ENCODE data around the gene AXIN1. TPM values are rescaled to one million over a fixed set of nuclear protein-coding genes. Genes with fewer than 3 reads are reported as not detected.

Gene AXIN1
- total and polyA plus RNA-seq, 2 donors (not counting 3 experiments of a cell fraction or from before 2014, with no cell fraction given), result 8.3 to 21.9 TPM

DNA sequence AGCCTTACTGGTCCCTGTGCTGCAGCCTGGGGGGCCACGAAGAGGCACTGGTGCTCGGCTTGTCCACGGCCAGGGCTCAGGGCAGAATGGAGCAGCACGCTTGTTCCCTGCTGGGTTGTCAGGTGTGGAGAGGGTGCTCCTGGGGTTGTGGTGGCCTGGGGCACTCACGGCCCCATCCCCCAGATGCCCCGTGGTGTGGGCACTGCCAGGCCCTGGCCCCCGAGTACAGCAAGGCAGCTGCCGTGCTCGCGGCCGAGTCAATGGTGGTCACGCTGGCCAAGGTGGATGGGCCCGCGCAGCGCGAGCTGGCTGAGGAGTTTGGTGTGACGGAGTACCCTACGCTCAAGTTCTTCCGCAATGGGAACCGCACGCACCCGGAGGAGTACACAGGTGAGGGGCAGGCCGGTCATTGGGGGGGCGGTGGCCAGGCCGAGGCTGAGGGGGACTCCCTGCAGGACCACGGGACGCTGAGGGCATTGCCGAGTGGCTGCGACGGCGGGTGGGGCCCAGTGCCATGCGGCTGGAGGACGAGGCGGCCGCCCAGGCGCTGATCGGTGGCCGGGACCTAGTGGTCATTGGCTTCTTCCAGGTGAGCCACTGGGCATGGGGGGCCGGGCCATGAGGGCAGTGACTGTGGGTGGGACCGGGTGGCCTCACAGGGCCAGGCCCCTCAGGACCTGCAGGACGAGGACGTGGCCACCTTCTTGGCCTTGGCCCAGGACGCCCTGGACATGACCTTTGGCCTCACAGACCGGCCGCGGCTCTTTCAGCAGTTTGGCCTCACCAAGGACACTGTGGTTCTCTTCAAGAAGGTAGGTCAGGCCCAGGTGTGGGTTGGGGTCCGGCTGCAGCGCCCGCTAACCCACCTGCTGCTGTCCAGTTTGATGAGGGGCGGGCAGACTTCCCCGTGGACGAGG is 68.1 kb downstream of the AXIN1 start:
- dilution Hi-C loops (cut with MboI; ENCODE audit: extremely low pct_ligation_motif_present, low sequenced_read_pairs), result no loop called here
- Histone ChIP-seq H3K9ac (replicated peaks; ENCODE audit: extremely low read depth, insufficient read depth, low read length) (no peak overlapping the region), H3K4me3 (replicated peaks in 1 of 3; ENCODE audit: insufficient read depth in 1 of 3, low read depth in 1 of 3, low read length in 3 of 3) (no peak overlapping the region), H3K9me3 (replicated peaks; ENCODE audit: control insufficient read depth, insufficient read depth, low read length) (no peaks in the 10 kb centered on the region), H2AFZ (ENCODE audit: low read depth, low read length) (no peak overlapping the region), H3K36me3 (ENCODE audit: control insufficient read depth in 2 of 2, extremely low read depth in 1 of 2, insufficient read depth in 2 of 2, low read length in 2 of 2) (peaks cover 0 to 12% of the 10 kb centered on the region in 2 experiments), H3K79me2 (ENCODE audit: control insufficient read depth, insufficient read depth, low read length) (no peaks in the 10 kb centered on the region), H3K4me1 (ENCODE audit: control insufficient read depth, extremely low read depth, insufficient read depth, low read length) (no peaks in the 10 kb centered on the region), H3K4me2 (ENCODE audit: insufficient read depth, low read length) (no peak overlapping the region), H3K27ac (ENCODE audit: insufficient read depth, low read depth, low read length) (no peak overlapping the region), H3K27me3 (ENCODE audit: control insufficient read depth in 2 of 2, insufficient read depth in 2 of 2, low read length in 2 of 2) (peaks cover 4% of the 10 kb centered on the region in 2 experiments), H3K9me1 (replicated peaks; ENCODE audit: control insufficient read depth, extremely low read depth, insufficient read depth, low read length) (no peaks in the 10 kb centered on the region), H4K20me1 (replicated peaks; ENCODE audit: control insufficient read depth, extremely low read depth, insufficient read depth, low read length) (no peaks in the 10 kb centered on the region)
- no TSS peak for BruUV-seq (replicated peaks)
- POLR2A ChIA-PET, result no interaction called here
- intact Hi-C loops (cut with micrococcal nuclease), result no loop called here
- DNase-seq (ENCODE audit: low read depth, low spot score) (no peak), FAIRE-seq (no peak)
- no peak for TF ChIP-seq FOS (IDR thresholded peaks at IDR 0.05; ENCODE audit: borderline replicate concordance, insufficient read depth, low read length)
- TF ChIP-seq, protein P1, sequence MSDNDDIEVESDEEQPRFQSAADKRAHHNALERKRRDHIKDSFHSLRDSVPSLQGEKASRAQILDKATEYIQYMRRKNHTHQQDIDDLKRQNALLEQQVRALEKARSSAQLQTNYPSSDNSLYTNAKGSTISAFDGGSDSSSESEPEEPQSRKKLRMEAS (IDR thresholded peaks at IDR 0.05; ENCODE audit: insufficient read depth, insufficient read length), result no peak
- no peak for TF ChIP-seq GATA2 (IDR thresholded peaks at IDR 0.05; ENCODE audit: insufficient read depth, insufficient read length, low read depth, low read length)
- no peak for TF ChIP-seq JUN (IDR thresholded peaks at IDR 0.05; ENCODE audit: borderline replicate concordance, insufficient read depth, insufficient read length, low read depth)
- no peak for TF ChIP-seq POLR2AphosphoS5 (IDR thresholded peaks at IDR 0.05; ENCODE audit: insufficient read depth, low read depth, low read length)
- TF ChIP-seq MYC (IDR thresholded peaks at IDR 0.05; ENCODE audit: low read depth, low read length), result no peak
- no peak for TF ChIP-seq EZH2 (IDR thresholded peaks at IDR 0.05; ENCODE audit: borderline replicate concordance, low read depth, low read length, severe bottlenecking)
- no peak for TF ChIP-seq POLR2A (IDR thresholded peaks at IDR 0.05; ENCODE audit: low read depth, low read length)
- TF ChIP-seq, protein P2, sequence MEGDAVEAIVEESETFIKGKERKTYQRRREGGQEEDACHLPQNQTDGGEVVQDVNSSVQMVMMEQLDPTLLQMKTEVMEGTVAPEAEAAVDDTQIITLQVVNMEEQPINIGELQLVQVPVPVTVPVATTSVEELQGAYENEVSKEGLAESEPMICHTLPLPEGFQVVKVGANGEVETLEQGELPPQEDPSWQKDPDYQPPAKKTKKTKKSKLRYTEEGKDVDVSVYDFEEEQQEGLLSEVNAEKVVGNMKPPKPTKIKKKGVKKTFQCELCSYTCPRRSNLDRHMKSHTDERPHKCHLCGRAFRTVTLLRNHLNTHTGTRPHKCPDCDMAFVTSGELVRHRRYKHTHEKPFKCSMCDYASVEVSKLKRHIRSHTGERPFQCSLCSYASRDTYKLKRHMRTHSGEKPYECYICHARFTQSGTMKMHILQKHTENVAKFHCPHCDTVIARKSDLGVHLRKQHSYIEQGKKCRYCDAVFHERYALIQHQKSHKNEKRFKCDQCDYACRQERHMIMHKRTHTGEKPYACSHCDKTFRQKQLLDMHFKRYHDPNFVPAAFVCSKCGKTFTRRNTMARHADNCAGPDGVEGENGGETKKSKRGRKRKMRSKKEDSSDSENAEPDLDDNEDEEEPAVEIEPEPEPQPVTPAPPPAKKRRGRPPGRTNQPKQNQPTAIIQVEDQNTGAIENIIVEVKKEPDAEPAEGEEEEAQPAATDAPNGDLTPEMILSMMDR (IDR thresholded peaks at IDR 0.05; ENCODE audit: extremely low read depth in 1 of 2, insufficient read depth in 1 of 2, low read depth in 1 of 2, low read length in 2 of 2), result no peak
- CTCF ChIA-PET, result no interaction called here

All from endothelial cell of umbilical vein (primary cell).